K562 (cell line): ENCODE data around the gene ATAD5. TPM values are rescaled to one million over a fixed set of nuclear protein-coding genes. Genes with fewer than 3 reads are reported as not detected.

Experiments used
- HINFP ChIP-seq: fragments of 450-650 bp; conservative IDR thresholded peaks from 2 replicates; pipeline ENCODE4 v1.6.1; 2016; ENCODE audit warnings: missing genetic modification characterization, low read depth, mild to moderate bottlenecking, control low read depth, missing compliant biosample characterization
- PATZ1 ChIP-seq: fragments of 250-450 bp; sonication (Bioruptor Pico); IDR thresholded peaks from 2 replicates; pipeline ENCODE4 v1.5.0; 2020; ENCODE audit warnings: mild to moderate bottlenecking, borderline replicate concordance
- RBM25 ChIP-seq: fragments of 200-400 bp; formaldehyde crosslinking; IDR thresholded peaks from 2 replicates; pipeline ENCODE4 v1.6.1; 2018; ENCODE audit warnings: low read length, low read depth, moderate library complexity; ENCODE audit not compliant: severe bottlenecking
- ZBTB33 ChIP-seq: sonication (generic); formaldehyde crosslinking; IDR thresholded peaks from 2 replicates; pipeline ENCODE4 v1.8.1; 2023; ENCODE audit warnings: mild to moderate bottlenecking, missing genetic modification reagents
- polyA plus RNA-seq, 8 experiments: library from polyadenylated mRNA; depleted of rRNA in 4 of 8; stranded (reverse) in 5 of 8; unstranded in 3 of 8; fragments of >200 nt; fragmentation: Nextera tagmentation in 2 of 8; fragmentation: Illumina TruSeq in 1 of 8; extraction: Ambion mirVana in 2 of 8; extraction: Trizol in 1 of 8; gene quantifications; 2 replicates each; pipeline versions ENCODE4 v1.2.1 to v1.2.3, GENCODE V29; 2011 to 2014; ENCODE audit warnings: inconsistent platforms in 1 of 8, missing spikeins in 1 of 8
- total RNA-seq, 7 experiments: library from RNA; depleted of rRNA in 6 of 7; stranded (reverse); fragments of >200 nt in 6 of 7; fragmentation: Illumina TruSeq in 2 of 7; extraction: Trizol in 2 of 7; gene quantifications; 2 replicates each; pipeline versions ENCODE4 v1.2.1 to v1.2.3, GENCODE V29; 2011 to 2021; ENCODE audit warnings: low replicate concordance in 1 of 7

Gene ATAD5
- total and polyA plus RNA-seq, 9 of the 15 experiments (the other 6 are each of a cell fraction or from before 2014, with no cell fraction given), result 4.6 to 25.6 (median 19.5) TPM

GRCh38 chr17:30801671-30802070, 30.1 kb upstream of the ATAD5 start (continued):
- no peak for TF ChIP-seq PATZ1 (CRISPR knock-in tag)
- TF ChIP-seq HINFP (tag), result no peak
- TF ChIP-seq ZBTB33 (CRISPR knock-in tag), result no peak
- TF ChIP-seq RBM25, result no peak
- TF ChIP-seq, all 486 proteins: peak for 0
